IMR-90 (cell line): ENCODE results near the gene PHLPP2. TPM values are rescaled to one million over a fixed set of nuclear protein-coding genes. Genes with fewer than 3 reads are reported as not detected.
A peak's percentile ranks its signal among the peaks of the same experiment; 100 is the strongest.

ENCODE experiments used
- ATAC-seq: fragments of 200-7000 bp; cut with Tn5 transposase; 2 replicates; pipeline ENCODE4 v1.9.1; 2020; ENCODE audit warnings: low read depth, mild to moderate bottlenecking, moderate library complexity
- BruUV-seq: library from RNA; stranded (reverse); fragments of 400-500 nt; replicated peaks from 2 replicates; lab custom pipeline; 2021; lab: Mats Ljungman, UMichigan
- CTCF ChIA-PET: fragments of 300-600 bp; formaldehyde crosslinking; extraction: SDS; loops from one replicate; lab custom pipeline; 2021; ENCODE audit warnings: antibody characterized with exemption; lab: Yijun Ruan, JAX
- POLR2A ChIA-PET: fragments of 300-600 bp; sonication (Branson Sonifier 250); formaldehyde crosslinking; loops from one replicate; lab custom pipeline; 2022; ENCODE audit warnings: antibody characterized with exemption; ENCODE audit not compliant: unreplicated experiment; lab: Charles Lee
- DNase-seq: peaks from one replicate; pipeline ENCODE4 v3.0.0; 2013
- H2AFZ ChIP-seq: replicated peaks from 2 replicates; pipeline ENCODE3; 2013; ENCODE audit warnings: low read length, mild to moderate bottlenecking; ENCODE audit not compliant: poor library complexity
- H2AK5ac ChIP-seq: 2 replicates; pipeline ENCODE4 v1.6.1; 2013; ENCODE audit warnings: low read depth, low read length, inconsistent platforms
- H2AK9ac ChIP-seq: replicated peaks from 2 replicates; pipeline ENCODE3; 2013; ENCODE audit warnings: mild to moderate bottlenecking, low read depth, low read length, moderate library complexity; ENCODE audit not compliant: poor library complexity
- H2BK120ac ChIP-seq: 2 replicates; pipeline ENCODE4 v1.6.1; 2013; ENCODE audit warnings: low read depth, low read length, inconsistent platforms
- H2BK15ac ChIP-seq: 3 replicates; pipeline ENCODE4 v1.6.1; 2013; ENCODE audit warnings: low read depth, low read length, inconsistent platforms
- H2BK20ac ChIP-seq: 2 replicates; pipeline ENCODE4 v1.6.1; 2013; ENCODE audit warnings: low read depth, mild to moderate bottlenecking, inconsistent platforms, low read length, moderate library complexity
- H2BK5ac ChIP-seq: 2 replicates; pipeline ENCODE4 v1.6.1; 2013; ENCODE audit warnings: mild to moderate bottlenecking, low read depth, low read length, inconsistent platforms; ENCODE audit not compliant: poor library complexity, severe bottlenecking
- H3K14ac ChIP-seq: replicated peaks from 2 replicates; pipeline ENCODE4 v1.6.1; 2013; ENCODE audit warnings: low read depth, low read length, inconsistent platforms
- H3K18ac ChIP-seq: 2 replicates; pipeline ENCODE4 v1.6.1; 2013; ENCODE audit warnings: low read depth, low read length, control low read depth
- H3K23ac ChIP-seq: 2 replicates; pipeline ENCODE4 v1.6.1; 2013; ENCODE audit warnings: low read depth, low read length, inconsistent platforms
- H3K27ac ChIP-seq: 2 replicates; pipeline ENCODE4 v1.5.1; 2013; ENCODE audit warnings: mild to moderate bottlenecking, control low read depth, low read length; ENCODE audit not compliant: insufficient read depth
- H3K27me3 ChIP-seq: 2 replicates; pipeline ENCODE4 v1.6.1; 2013; ENCODE audit warnings: low read length; ENCODE audit not compliant: control insufficient read depth, insufficient read depth
- H3K36me3 ChIP-seq: 2 replicates; pipeline ENCODE4 v1.6.1; 2013; ENCODE audit warnings: low read length, mixed read lengths; ENCODE audit not compliant: control insufficient read depth, insufficient read depth
- H3K4ac ChIP-seq: 2 replicates; pipeline ENCODE4 v1.6.1; 2013; ENCODE audit warnings: low read depth, low read length, inconsistent platforms
- H3K4me1 ChIP-seq: 2 replicates; pipeline ENCODE4 v1.6.1; 2013; ENCODE audit warnings: low read length, mixed read lengths; ENCODE audit not compliant: control insufficient read depth, insufficient read depth
- H3K4me2 ChIP-seq: 2 replicates; pipeline ENCODE4 v1.6.1; 2013; ENCODE audit warnings: low read depth, mild to moderate bottlenecking, control low read depth, low read length, moderate library complexity
- H3K4me3 ChIP-seq: 2 replicates; pipeline ENCODE4 v1.5.1; 2013; ENCODE audit warnings: low read depth, mild to moderate bottlenecking, control low read depth, low read length, moderate library complexity; ENCODE audit not compliant: insufficient read depth
- H3K56ac ChIP-seq: 2 replicates; pipeline ENCODE4 v1.6.1; 2013; ENCODE audit warnings: low read length, inconsistent platforms; ENCODE audit not compliant: insufficient read depth; ENCODE audit errors: extremely low read depth
- H3K79me1 ChIP-seq, 2 experiments: 2 replicates each; pipeline ENCODE4 v1.6.1; 2013; ENCODE audit warnings: low read length in 2 of 2, inconsistent platforms in 1 of 2, low read depth in 1 of 2
- H3K9ac ChIP-seq: 2 replicates; pipeline ENCODE4 v1.6.1; 2013; ENCODE audit warnings: low read depth, low read length, control low read depth
- H3K9me1 ChIP-seq: 2 replicates; pipeline ENCODE4 v1.6.1; 2013; ENCODE audit warnings: low read length, inconsistent platforms; ENCODE audit not compliant: insufficient read depth
- H3K9me3 ChIP-seq: 2 replicates; pipeline ENCODE4 v1.6.1; 2013; ENCODE audit warnings: low read length; ENCODE audit not compliant: control insufficient read depth, insufficient read depth
- H4K20me1 ChIP-seq: 2 replicates; pipeline ENCODE4 v1.6.1; 2013; ENCODE audit warnings: low read length, inconsistent platforms; ENCODE audit not compliant: insufficient read depth
- H4K5ac ChIP-seq: 2 replicates; pipeline ENCODE4 v1.6.1; 2013; ENCODE audit warnings: mild to moderate bottlenecking, low read depth, low read length, control low read depth
- H4K8ac ChIP-seq, 2 experiments: 2 replicates each; pipeline ENCODE4 v1.6.1; 2013; ENCODE audit warnings: low read depth in 2 of 2, low read length in 2 of 2, control low read depth in 1 of 2, inconsistent platforms in 1 of 2
- H4K91ac ChIP-seq: 2 replicates; pipeline ENCODE4 v1.6.1; 2013; ENCODE audit warnings: low read depth, low read length, inconsistent platforms; ENCODE audit not compliant: insufficient read depth
- BHLHE40 ChIP-seq: fragments of 150-350 bp; IDR thresholded peaks from 2 replicates; pipeline ENCODE4 v1.6.1; 2016; ENCODE audit warnings: mild to moderate bottlenecking, low read depth, low read length
- CEBPB ChIP-seq: IDR thresholded peaks from 2 replicates; pipeline ENCODE4 v1.6.1; 2012; ENCODE audit warnings: low read depth, low read length, improper control_type of control experiment
- CHD1 ChIP-seq: IDR thresholded peaks from 2 replicates; pipeline ENCODE4 v1.6.1; 2012; ENCODE audit warnings: low read depth, low read length, improper control_type of control experiment
- FOS ChIP-seq: fragments of 150-350 bp; IDR thresholded peaks from 2 replicates; pipeline ENCODE4 v1.6.1; 2016; ENCODE audit warnings: low read depth, low read length
- MAFK ChIP-seq: IDR thresholded peaks from 2 replicates; pipeline ENCODE4 v1.6.1; 2012; ENCODE audit warnings: low read depth, low read length, improper control_type of control experiment
- MAZ ChIP-seq: IDR thresholded peaks from 2 replicates; pipeline ENCODE4 v1.6.1; 2012; ENCODE audit warnings: low read depth, mild to moderate bottlenecking, low read length, improper control_type of control experiment, moderate library complexity, borderline replicate concordance
- MXI1 ChIP-seq: IDR thresholded peaks from 2 replicates; pipeline ENCODE4 v1.6.1; 2012; ENCODE audit warnings: low read depth, mild to moderate bottlenecking, low read length, moderate library complexity, borderline replicate concordance
- NFE2L2 ChIP-seq: fragments of 150-350 bp; IDR thresholded peaks from 2 replicates; pipeline ENCODE4 v1.6.1; 2016; ENCODE audit warnings: low read depth, mild to moderate bottlenecking, low read length
- POLR2A ChIP-seq: IDR thresholded peaks from 2 replicates; pipeline ENCODE4 v1.6.1; 2012; ENCODE audit warnings: mild to moderate bottlenecking, low read depth, low read length
- RAD21 ChIP-seq: IDR thresholded peaks from 2 replicates; pipeline ENCODE4 v1.6.1; 2012; ENCODE audit warnings: low read length, improper control_type of control experiment
- RCOR1 ChIP-seq: IDR thresholded peaks from 2 replicates; pipeline ENCODE4 v1.6.1; 2012; ENCODE audit warnings: mild to moderate bottlenecking, low read length, improper control_type of control experiment; ENCODE audit not compliant: insufficient replicate concordance
- RFX5 ChIP-seq: IDR thresholded peaks from 2 replicates; pipeline ENCODE4 v1.8.0; 2012; ENCODE audit warnings: low read depth, mild to moderate bottlenecking, low read length, moderate library complexity
- SMC3 ChIP-seq: fragments of 150-350 bp; IDR thresholded peaks from 2 replicates; pipeline ENCODE4 v1.6.1; 2016; ENCODE audit warnings: low read depth, mild to moderate bottlenecking, antibody characterized with exemption, low read length, moderate library complexity
- WGBS, 2 experiments: methylation state at CpG; one replicate each; pipeline versions ENCODE4 v1.1.5 to v1.1.7; 2013; ENCODE audit warnings: missing lambda C conversion rate in 2 of 2; ENCODE audit not compliant: insufficient read length in 1 of 2; ENCODE audit errors: extremely low coverage in 2 of 2; 5-methylcytosine and 5-hydroxymethylcytosine counted together
- dilution Hi-C: fragments of 300-500 bp; cut with HindIII; formaldehyde crosslinking; loops from one replicate; pipeline ENCODE4 v1.14.3; 2018; ENCODE audit warnings: low sequenced_read_pairs; ENCODE audit not compliant: unreplicated experiment
- in situ Hi-C: fragments of 300-500 bp; cut with MboI; formaldehyde crosslinking; loops from 3 replicates; pipeline ENCODE4 v1.14.3; 2019; ENCODE audit warnings: low sequenced_read_pairs, inconsistent platforms, mixed read lengths
- intact Hi-C: fragments of 100-400 bp; cut with micrococcal nuclease; formaldehyde crosslinking; loops from 2 replicates; pipeline ENCODE4 v1.10.0; 2022
- polyA plus RNA-seq, 3 experiments: library from polyadenylated mRNA; depleted of rRNA; stranded (reverse); fragments of >200 nt; gene quantifications; 2 replicates each; pipeline ENCODE4 v1.2.3, GENCODE V29; 2012; ENCODE audit warnings: low replicate concordance in 1 of 3
- total RNA-seq: library from RNA; depleted of rRNA; stranded (reverse); fragments of >200 nt; gene quantifications from 2 replicates; pipeline ENCODE4 v1.2.3, GENCODE V29; 2012
- TF ChIP-seq, protein P1 (sequence below): fragments of 150-350 bp; IDR thresholded peaks from 2 replicates; pipeline ENCODE4 v1.6.1; 2017; ENCODE audit warnings: mild to moderate bottlenecking, antibody characterized with exemption, low read length, low read depth
- TF ChIP-seq, protein P2 (sequence below): conservative IDR thresholded peaks from 2 replicates; pipeline ENCODE4 v1.5.1; 2012; ENCODE audit warnings: mild to moderate bottlenecking, low read depth, low read length, improper control_type of control experiment
- TF ChIP-seq, protein P3 (sequence below): fragments of 150-350 bp; IDR thresholded peaks from 2 replicates; pipeline ENCODE4 v1.6.1; 2016; ENCODE audit warnings: low read depth, mild to moderate bottlenecking, low read length, moderate library complexity, borderline replicate concordance

PHLPP2 gene
- total and polyA plus RNA-seq, 2 of the 4 experiments (the other 2 are of a cell fraction): 6.8 to 10.2 TPM

GRCh38 chr16:71673582-71673973, 50.9 kb downstream of the PHLPP2 start:
- no CpG with 5 or more reads among the region's 1 CpG for WGBS, 2 experiments
- Histone ChIP-seq H3K27me3 (no peaks in the 10 kb centered on the region), H2AFZ (no peak overlapping the region), H3K27ac (no peak overlapping the region), H4K91ac (no peak overlapping the region), H2BK120ac (no peak overlapping the region), H3K36me3 (peaks cover 23% of the 10 kb centered on the region), H3K9ac (no peak overlapping the region), H3K23ac (no peak overlapping the region), H3K9me1 (peaks cover 10% of the 10 kb centered on the region; the same call in 1 of the 2 replicates), H3K4me3 (no peak overlapping the region), H3K56ac (no peak overlapping the region), H2AK5ac (no peak overlapping the region), H3K79me1 (peaks cover 6% of the 10 kb centered on the region in 2 experiments; a peak in 2 of 4 replicates), H4K8ac (no peak overlapping the region), H3K9me3 (no peaks in the 10 kb centered on the region), H3K4me2 (no peak overlapping the region), H2BK5ac (no peak overlapping the region), H2AK9ac (no peak overlapping the region), H3K4ac (no peak overlapping the region), H4K20me1 (0 out of 2 replicates have a peak, but pooled peaks cover 4% of the 10 kb centered on the region), H4K5ac (no peak overlapping the region), H2BK20ac (no peak overlapping the region), H2BK15ac (no peak overlapping the region), H3K4me1 (peaks cover 5% of the 10 kb centered on the region), H3K18ac (no peak overlapping the region), H3K14ac (no peak overlapping the region)
- ATAC-seq: peak; percentile 65
- DNase-seq: no peak
- CTCF ChIA-PET: interaction anchor here (0.6 to 0.7 kb wide), 2 partner anchors 28 to 91 kb away, joined by 4 to 9 read pairs; no protein-coding TSS in a partner anchor
- intact Hi-C loops (no loop called here), dilution Hi-C loops (no loop called here), in situ Hi-C loops (no loop called here)
- BruUV-seq: no TSS peak
- TF ChIP-seq CEBPB: no peak
- no peak for TF ChIP-seq SMC3
- no peak for TF ChIP-seq POLR2A
- no peak for TF ChIP-seq MXI1
- TF ChIP-seq NFE2L2: no peak
- no peak for TF ChIP-seq BHLHE40
- TF ChIP-seq, protein P1, sequence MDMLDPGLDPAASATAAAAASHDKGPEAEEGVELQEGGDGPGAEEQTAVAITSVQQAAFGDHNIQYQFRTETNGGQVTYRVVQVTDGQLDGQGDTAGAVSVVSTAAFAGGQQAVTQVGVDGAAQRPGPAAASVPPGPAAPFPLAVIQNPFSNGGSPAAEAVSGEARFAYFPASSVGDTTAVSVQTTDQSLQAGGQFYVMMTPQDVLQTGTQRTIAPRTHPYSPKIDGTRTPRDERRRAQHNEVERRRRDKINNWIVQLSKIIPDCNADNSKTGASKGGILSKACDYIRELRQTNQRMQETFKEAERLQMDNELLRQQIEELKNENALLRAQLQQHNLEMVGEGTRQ: no peak
- TF ChIP-seq MAFK: no peak
- no peak for TF ChIP-seq MAZ
- no peak for TF ChIP-seq RFX5
- no peak for TF ChIP-seq RCOR1
- TF ChIP-seq FOS: no peak
- no peak for TF ChIP-seq CHD1
- TF ChIP-seq, protein P2, sequence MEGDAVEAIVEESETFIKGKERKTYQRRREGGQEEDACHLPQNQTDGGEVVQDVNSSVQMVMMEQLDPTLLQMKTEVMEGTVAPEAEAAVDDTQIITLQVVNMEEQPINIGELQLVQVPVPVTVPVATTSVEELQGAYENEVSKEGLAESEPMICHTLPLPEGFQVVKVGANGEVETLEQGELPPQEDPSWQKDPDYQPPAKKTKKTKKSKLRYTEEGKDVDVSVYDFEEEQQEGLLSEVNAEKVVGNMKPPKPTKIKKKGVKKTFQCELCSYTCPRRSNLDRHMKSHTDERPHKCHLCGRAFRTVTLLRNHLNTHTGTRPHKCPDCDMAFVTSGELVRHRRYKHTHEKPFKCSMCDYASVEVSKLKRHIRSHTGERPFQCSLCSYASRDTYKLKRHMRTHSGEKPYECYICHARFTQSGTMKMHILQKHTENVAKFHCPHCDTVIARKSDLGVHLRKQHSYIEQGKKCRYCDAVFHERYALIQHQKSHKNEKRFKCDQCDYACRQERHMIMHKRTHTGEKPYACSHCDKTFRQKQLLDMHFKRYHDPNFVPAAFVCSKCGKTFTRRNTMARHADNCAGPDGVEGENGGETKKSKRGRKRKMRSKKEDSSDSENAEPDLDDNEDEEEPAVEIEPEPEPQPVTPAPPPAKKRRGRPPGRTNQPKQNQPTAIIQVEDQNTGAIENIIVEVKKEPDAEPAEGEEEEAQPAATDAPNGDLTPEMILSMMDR: no peak
- TF ChIP-seq, protein P3, sequence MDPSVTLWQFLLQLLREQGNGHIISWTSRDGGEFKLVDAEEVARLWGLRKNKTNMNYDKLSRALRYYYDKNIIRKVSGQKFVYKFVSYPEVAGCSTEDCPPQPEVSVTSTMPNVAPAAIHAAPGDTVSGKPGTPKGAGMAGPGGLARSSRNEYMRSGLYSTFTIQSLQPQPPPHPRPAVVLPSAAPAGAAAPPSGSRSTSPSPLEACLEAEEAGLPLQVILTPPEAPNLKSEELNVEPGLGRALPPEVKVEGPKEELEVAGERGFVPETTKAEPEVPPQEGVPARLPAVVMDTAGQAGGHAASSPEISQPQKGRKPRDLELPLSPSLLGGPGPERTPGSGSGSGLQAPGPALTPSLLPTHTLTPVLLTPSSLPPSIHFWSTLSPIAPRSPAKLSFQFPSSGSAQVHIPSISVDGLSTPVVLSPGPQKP: no peak
- TF ChIP-seq RAD21: no peak
- POLR2A ChIA-PET: no interaction called here
